K562 (cell line): Measurements from ENCODE around the gene THG1L. TPM values are rescaled to one million over a fixed set of nuclear protein-coding genes. Genes with fewer than 3 reads are reported as not detected.

ENCODE experiments used
- ARID3B ChIP-seq: fragments of 250-450 bp; sonication (Bioruptor Pico); IDR thresholded peaks from 2 replicates; pipeline ENCODE4 v1.4.0; 2020; ENCODE audit warnings: borderline replicate concordance
- ARNT ChIP-seq, 2 experiments: fragments of 450-650 bp; IDR thresholded peaks; 2 replicates each; pipeline ENCODE4 v1.6.1; 2016; ENCODE audit warnings: mild to moderate bottlenecking in 1 of 2
- BCL6 ChIP-seq: fragments of 250-450 bp; sonication (Bioruptor Pico); IDR thresholded peaks from 2 replicates; pipeline ENCODE4 v1.4.0; 2020
- BCLAF1 ChIP-seq, 2 experiments: fragments of 450-650 bp in 1 of 2; IDR thresholded peaks; 2 replicates each; pipeline ENCODE4 v1.6.1; 2011 to 2017; ENCODE audit warnings: low read depth in 2 of 2, antibody characterized with exemption in 1 of 2, borderline replicate concordance in 1 of 2, low read length in 1 of 2, mild to moderate bottlenecking in 1 of 2, mixed read lengths in 1 of 2; ENCODE audit not compliant: control insufficient read depth in 1 of 2
- BRF2 ChIP-seq: IDR thresholded peaks from 3 replicates; pipeline ENCODE4 v1.6.1; 2011; ENCODE audit warnings: borderline replicate concordance, mild to moderate bottlenecking; ENCODE audit not compliant: insufficient read length, insufficient read depth
- CHD2 ChIP-seq: IDR thresholded peaks from 2 replicates; pipeline ENCODE4 v1.6.1; 2011; ENCODE audit warnings: low read depth, low read length
- FOXJ2 ChIP-seq: fragments of 200-800 bp; sonication (Bioruptor generic); IDR thresholded peaks from 2 replicates; pipeline ENCODE4 v1.6.1; 2016; ENCODE audit warnings: missing genetic modification characterization, missing compliant biosample characterization
- GABPB2 ChIP-seq: fragments of 250-450 bp; sonication (Bioruptor Pico); conservative IDR thresholded peaks from 2 replicates; pipeline ENCODE4 v1.5.1; 2021; ENCODE audit warnings: mild to moderate bottlenecking
- MTA3 ChIP-seq: fragments of 450-650 bp; formaldehyde crosslinking; IDR thresholded peaks from 2 replicates; pipeline ENCODE4 v1.6.1; 2017; ENCODE audit warnings: mild to moderate bottlenecking, borderline replicate concordance
- NFIC ChIP-seq: fragments of 450-650 bp; IDR thresholded peaks from 2 replicates; pipeline ENCODE4 v1.6.1; 2017; ENCODE audit warnings: mild to moderate bottlenecking, inconsistent platforms
- SFPQ ChIP-seq: fragments of 200-400 bp; formaldehyde crosslinking; IDR thresholded peaks from 2 replicates; pipeline ENCODE4 v1.6.1; 2017; ENCODE audit warnings: mild to moderate bottlenecking, low read depth, low read length, moderate library complexity
- SIN3A ChIP-seq, 2 experiments: fragments of 150-350 bp in 1 of 2; IDR thresholded peaks; 2 replicates each; pipeline ENCODE4 v1.6.1; 2011 to 2016; ENCODE audit warnings: borderline replicate concordance in 2 of 2, low read depth in 2 of 2, low read length in 2 of 2, mild to moderate bottlenecking in 2 of 2, moderate library complexity in 2 of 2; ENCODE audit not compliant: control insufficient read depth in 1 of 2
- SIRT6 ChIP-seq: IDR thresholded peaks from one replicate; pipeline ENCODE4 v1.6.1; 2012; ENCODE audit warnings: low read depth, mild to moderate bottlenecking, control low read depth, inconsistent platforms, low read length, moderate library complexity
- SREBF2 ChIP-seq: sonication (generic); formaldehyde crosslinking; IDR thresholded peaks from 2 replicates; pipeline ENCODE4 v1.4.0; 2020; ENCODE audit warnings: mild to moderate bottlenecking, missing genetic modification reagents
- SRSF9 ChIP-seq: fragments of 200-400 bp; formaldehyde crosslinking; IDR thresholded peaks from 2 replicates; pipeline ENCODE4 v1.6.1; 2017; ENCODE audit warnings: low read depth, low read length, borderline replicate concordance
- ZFP36 ChIP-seq: fragments of 150-350 bp; IDR thresholded peaks from 2 replicates; pipeline ENCODE4 v1.6.1; 2018; ENCODE audit warnings: low read length, low read depth; ENCODE audit not compliant: partially characterized antibody
- ZNF408 ChIP-seq: fragments of 250-450 bp; sonication (Bioruptor Pico); IDR thresholded peaks from 2 replicates; pipeline ENCODE4 v1.4.0; 2020; ENCODE audit warnings: low read depth, mild to moderate bottlenecking, moderate library complexity
- ZNF41 ChIP-seq: fragments of 250-450 bp; sonication (Bioruptor Pico); conservative IDR thresholded peaks from 2 replicates; pipeline ENCODE4 v1.4.0; 2020; ENCODE audit warnings: mild to moderate bottlenecking
- ZNF586 ChIP-seq: fragments of 450-650 bp; formaldehyde crosslinking; conservative IDR thresholded peaks from 2 replicates; pipeline ENCODE4 v1.4.0; 2020; ENCODE audit warnings: mild to moderate bottlenecking, moderate library complexity
- ZNF77 ChIP-seq: fragments of 250-450 bp; sonication (Bioruptor Pico); IDR thresholded peaks from 2 replicates; pipeline ENCODE4 v1.5.0; 2020
- ZNF780A ChIP-seq: fragments of 250-450 bp; sonication (Bioruptor Pico); IDR thresholded peaks from 2 replicates; pipeline ENCODE4 v1.5.0; 2021; ENCODE audit warnings: mild to moderate bottlenecking
- polyA plus RNA-seq, 8 experiments: library from polyadenylated mRNA; depleted of rRNA in 4 of 8; stranded (reverse) in 5 of 8; unstranded in 3 of 8; fragments of >200 nt; fragmentation: Nextera tagmentation in 2 of 8; fragmentation: Illumina TruSeq in 1 of 8; extraction: Ambion mirVana in 2 of 8; extraction: Trizol in 1 of 8; gene quantifications; 2 replicates each; pipeline versions ENCODE4 v1.2.1 to v1.2.3, GENCODE V29; 2011 to 2014; ENCODE audit warnings: inconsistent platforms in 1 of 8, missing spikeins in 1 of 8
- total RNA-seq, 7 experiments: library from RNA; depleted of rRNA in 6 of 7; stranded (reverse); fragments of >200 nt in 6 of 7; fragmentation: Illumina TruSeq in 2 of 7; extraction: Trizol in 2 of 7; gene quantifications; 2 replicates each; pipeline versions ENCODE4 v1.2.1 to v1.2.3, GENCODE V29; 2011 to 2021; ENCODE audit warnings: low replicate concordance in 1 of 7

The THG1L gene
- total and polyA plus RNA-seq, 9 of the 15 experiments (the other 6 are each of a cell fraction or from before 2014, with no cell fraction given) = 21.8 to 40.7 (median 28.0) TPM

GRCh38 chr5:157732596-157733262 lies 1.5 kb downstream of the THG1L start (continued):
- TF ChIP-seq ZNF408 (CRISPR knock-in tag) (no peak), CHD2 (no peak), BRF2 (no peak), SIRT6 (no peak), ZNF41 (CRISPR knock-in tag) (no peak), SRSF9 (no peak), SFPQ (no peak), NFIC (peak; percentile 36), ZNF780A (CRISPR knock-in tag) (no peak), SIN3A (IDR thresholded peaks at IDR 0.05; ENCODE audit: borderline replicate concordance in 2 of 2, control insufficient read depth in 1 of 2, low read depth in 2 of 2, low read length in 2 of 2) (peak; percentile 54 to 69; a peak in 2 of 4 replicates), FOXJ2 (tag) (no peak), BCLAF1 (IDR thresholded peaks at IDR 0.05; ENCODE audit: borderline replicate concordance in 1 of 2, control insufficient read depth in 1 of 2, low read depth in 2 of 2, low read length in 1 of 2) (no peak), MTA3 (no peak), GABPB2 (CRISPR knock-in tag) (no peak), SREBF2 (CRISPR knock-in tag) (no peak), ZFP36 (no peak), ZNF586 (CRISPR knock-in tag) (no peak), ARID3B (CRISPR knock-in tag) (no peak), ARNT (IDR thresholded peaks at IDR 0.05) (no peak), ZNF77 (no peak), BCL6 (no peak)
